ENCODE measurements around the gene ZNF831.

ZNF831 gene

GRCh38 chr20:59124296-59125029 lies 39.2 kb upstream of the ZNF831 start:
- no peak for ATAC-seq (ENCODE audit: insufficient read depth, low read depth)
- H3K9ac ChIP-seq (ENCODE audit: low read depth, low read length), result no peak overlapping the region
- H3K27me3 ChIP-seq (ENCODE audit: insufficient read depth, low read length, poor library complexity), result peaks cover 26% of the 10 kb centered on the region

DNA sequence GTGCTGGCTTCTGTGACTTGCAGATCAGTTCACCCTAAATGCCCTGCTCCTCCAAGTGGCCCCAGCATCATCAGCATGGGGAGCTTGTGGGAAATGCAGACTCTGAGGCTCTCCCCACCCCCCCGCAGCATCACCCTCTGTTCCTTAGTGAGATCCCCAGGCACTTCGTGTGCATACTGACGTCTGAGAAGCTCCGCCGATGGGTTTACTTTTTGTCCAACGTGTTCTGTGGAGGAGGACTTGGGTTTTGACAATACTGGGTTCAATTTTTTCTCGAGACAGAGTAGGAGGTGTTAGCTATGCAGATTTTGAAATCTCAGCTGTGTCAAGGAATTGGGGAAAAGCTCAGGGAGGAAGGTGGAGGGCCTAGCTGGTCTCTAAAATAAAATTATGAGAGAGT lies 38.3 kb upstream of the ZNF831 start:
- Histone ChIP-seq H3K36me3 (ENCODE audit: insufficient read depth, low read length) (no peaks in the 10 kb centered on the region), H3K9me3 (ENCODE audit: insufficient read depth, low read length, severe bottlenecking) (no peaks in the 10 kb centered on the region), H2AFZ (ENCODE audit: low read depth, low read length) (no peak overlapping the region), H3K27ac (ENCODE audit: low read length) (no peak overlapping the region), H3K4me1 (ENCODE audit: insufficient read depth, low read length) (no peaks in the 10 kb centered on the region), H3K27me3 (ENCODE audit: insufficient read depth, low read length, poor library complexity) (peaks cover 21% of the 10 kb centered on the region), H3K4me2 (ENCODE audit: insufficient read depth, low read length) (no peak overlapping the region), H3K9ac (ENCODE audit: low read depth, low read length) (no peak overlapping the region), H4K20me1 (ENCODE audit: insufficient read depth, low read length) (0 out of 2 replicates have a peak, but pooled peaks cover 5% of the 10 kb centered on the region), H3K79me2 (ENCODE audit: insufficient read depth, low read length) (no peaks in the 10 kb centered on the region), H3K4me3 (ENCODE audit: low read depth in 1 of 2, low read length in 2 of 2) (no peak overlapping the region)
- DNase-seq (no peak), ATAC-seq (ENCODE audit: insufficient read depth, low read depth) (no peak)
- no peak for TF ChIP-seq EZH2 (IDR thresholded peaks at IDR 0.05; ENCODE audit: borderline replicate concordance, low read depth, low read length, severe bottlenecking)
- TF ChIP-seq, protein P1, sequence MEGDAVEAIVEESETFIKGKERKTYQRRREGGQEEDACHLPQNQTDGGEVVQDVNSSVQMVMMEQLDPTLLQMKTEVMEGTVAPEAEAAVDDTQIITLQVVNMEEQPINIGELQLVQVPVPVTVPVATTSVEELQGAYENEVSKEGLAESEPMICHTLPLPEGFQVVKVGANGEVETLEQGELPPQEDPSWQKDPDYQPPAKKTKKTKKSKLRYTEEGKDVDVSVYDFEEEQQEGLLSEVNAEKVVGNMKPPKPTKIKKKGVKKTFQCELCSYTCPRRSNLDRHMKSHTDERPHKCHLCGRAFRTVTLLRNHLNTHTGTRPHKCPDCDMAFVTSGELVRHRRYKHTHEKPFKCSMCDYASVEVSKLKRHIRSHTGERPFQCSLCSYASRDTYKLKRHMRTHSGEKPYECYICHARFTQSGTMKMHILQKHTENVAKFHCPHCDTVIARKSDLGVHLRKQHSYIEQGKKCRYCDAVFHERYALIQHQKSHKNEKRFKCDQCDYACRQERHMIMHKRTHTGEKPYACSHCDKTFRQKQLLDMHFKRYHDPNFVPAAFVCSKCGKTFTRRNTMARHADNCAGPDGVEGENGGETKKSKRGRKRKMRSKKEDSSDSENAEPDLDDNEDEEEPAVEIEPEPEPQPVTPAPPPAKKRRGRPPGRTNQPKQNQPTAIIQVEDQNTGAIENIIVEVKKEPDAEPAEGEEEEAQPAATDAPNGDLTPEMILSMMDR (IDR thresholded peaks at IDR 0.05; ENCODE audit: borderline replicate concordance, extremely low read depth, low read length, poor library complexity, severe bottlenecking), result no peak

More at GRCh38 chr20:59124296-59125029, 39.2 kb upstream of the ZNF831 start:
- H2AFZ ChIP-seq (ENCODE audit: low read depth, low read length), result no peak overlapping the region
- no peaks in the 10 kb centered on the region for H3K36me3 ChIP-seq (ENCODE audit: insufficient read depth, low read length)
- no peak overlapping the region for H3K4me3 ChIP-seq (ENCODE audit: low read depth in 1 of 2, low read length in 2 of 2)
- no peaks in the 10 kb centered on the region for H3K4me1 ChIP-seq (ENCODE audit: insufficient read depth, low read length)
- 0 out of 2 replicates have a peak, but pooled peaks cover 5% of the 10 kb centered on the region for H4K20me1 ChIP-seq (ENCODE audit: insufficient read depth, low read length)
- H3K79me2 ChIP-seq (ENCODE audit: insufficient read depth, low read length), result no peaks in the 10 kb centered on the region
- TF ChIP-seq, protein P1 (IDR thresholded peaks at IDR 0.05; ENCODE audit: borderline replicate concordance, extremely low read depth, low read length, poor library complexity, severe bottlenecking), result no peak
- no peak overlapping the region for H3K27ac ChIP-seq (ENCODE audit: low read length)
- DNase-seq, result no peak
- no peak overlapping the region for H3K4me2 ChIP-seq (ENCODE audit: insufficient read depth, low read length)
- H3K9me3 ChIP-seq (ENCODE audit: insufficient read depth, low read length, severe bottlenecking), result no peaks in the 10 kb centered on the region

DNA sequence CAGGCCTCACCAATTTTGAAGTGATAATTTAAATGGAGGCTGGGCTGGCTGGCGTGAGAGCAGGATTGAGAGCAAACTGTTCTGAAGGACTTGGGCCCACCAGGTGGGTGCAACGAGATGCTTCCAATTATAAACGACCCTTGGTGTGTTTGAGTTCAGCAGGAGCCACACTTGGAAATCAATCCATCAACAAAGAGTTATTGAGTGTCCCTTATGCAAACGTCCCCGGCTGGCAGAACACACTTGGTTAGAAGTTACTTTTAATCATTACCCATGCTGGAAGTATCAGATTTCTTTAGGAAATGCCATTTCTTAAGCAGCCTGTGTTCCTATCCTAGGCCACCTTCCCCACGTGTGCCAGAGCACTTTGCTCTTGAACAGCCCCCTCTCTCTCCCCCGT lies 37.8 kb upstream of the ZNF831 start:
- ATAC-seq (ENCODE audit: insufficient read depth, low read depth) (no peak), DNase-seq (no peak)
- Histone ChIP-seq H3K4me3 (ENCODE audit: low read depth in 1 of 2, low read length in 2 of 2) (no peak overlapping the region), H3K4me2 (ENCODE audit: insufficient read depth, low read length) (no peak overlapping the region), H2AFZ (ENCODE audit: low read depth, low read length) (no peak overlapping the region), H4K20me1 (ENCODE audit: insufficient read depth, low read length) (0 out of 2 replicates have a peak, but pooled peaks cover 5% of the 10 kb centered on the region), H3K9me3 (ENCODE audit: insufficient read depth, low read length, severe bottlenecking) (no peaks in the 10 kb centered on the region), H3K27ac (ENCODE audit: low read length) (no peak overlapping the region), H3K79me2 (ENCODE audit: insufficient read depth, low read length) (no peaks in the 10 kb centered on the region), H3K4me1 (ENCODE audit: insufficient read depth, low read length) (no peaks in the 10 kb centered on the region), H3K9ac (ENCODE audit: low read depth, low read length) (no peak overlapping the region), H3K27me3 (ENCODE audit: insufficient read depth, low read length, poor library complexity) (peaks cover 20% of the 10 kb centered on the region), H3K36me3 (ENCODE audit: insufficient read depth, low read length) (no peaks in the 10 kb centered on the region)
- TF ChIP-seq EZH2 (IDR thresholded peaks at IDR 0.05; ENCODE audit: borderline replicate concordance, low read depth, low read length, severe bottlenecking), result no peak
- TF ChIP-seq, protein P1 (IDR thresholded peaks at IDR 0.05; ENCODE audit: borderline replicate concordance, extremely low read depth, low read length, poor library complexity, severe bottlenecking), result no peak
